ENCODE measurements around the gene SMAD7. TPM values are rescaled to one million over a fixed set of nuclear protein-coding genes. Genes with fewer than 3 reads are reported as not detected.

SMAD7 gene
- total RNA-seq, 1 experiment from 2014 or later = 12.3 TPM

DNA sequence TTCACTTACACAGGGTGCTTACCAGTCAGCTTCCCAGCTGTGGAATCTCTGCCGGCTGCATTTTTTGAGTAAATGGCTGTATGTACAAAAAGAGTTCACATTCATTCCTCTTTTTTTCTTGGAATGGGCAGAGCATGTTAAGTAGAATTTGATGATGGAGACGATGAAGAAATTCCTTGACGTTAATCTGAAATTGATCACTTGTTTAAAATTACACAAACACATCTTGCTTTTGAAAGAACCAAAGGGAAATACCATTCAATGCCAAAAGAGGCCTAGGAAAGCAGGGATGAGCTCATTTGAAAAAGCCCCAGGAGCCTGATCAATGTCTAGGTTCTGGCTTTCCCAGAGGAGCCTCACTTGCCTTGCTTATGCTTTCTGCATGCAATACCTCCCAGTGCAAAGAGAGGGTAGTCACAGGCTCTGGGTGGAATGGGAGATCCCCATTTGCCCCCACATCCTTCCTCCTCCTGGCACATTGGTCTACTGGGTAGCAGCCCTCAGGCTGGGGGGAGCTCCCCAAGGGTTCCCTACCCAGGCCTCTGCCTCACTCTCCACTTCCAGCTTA, 12.3 kb upstream of the SMAD7 start:
- TF ChIP-seq, protein P1, sequence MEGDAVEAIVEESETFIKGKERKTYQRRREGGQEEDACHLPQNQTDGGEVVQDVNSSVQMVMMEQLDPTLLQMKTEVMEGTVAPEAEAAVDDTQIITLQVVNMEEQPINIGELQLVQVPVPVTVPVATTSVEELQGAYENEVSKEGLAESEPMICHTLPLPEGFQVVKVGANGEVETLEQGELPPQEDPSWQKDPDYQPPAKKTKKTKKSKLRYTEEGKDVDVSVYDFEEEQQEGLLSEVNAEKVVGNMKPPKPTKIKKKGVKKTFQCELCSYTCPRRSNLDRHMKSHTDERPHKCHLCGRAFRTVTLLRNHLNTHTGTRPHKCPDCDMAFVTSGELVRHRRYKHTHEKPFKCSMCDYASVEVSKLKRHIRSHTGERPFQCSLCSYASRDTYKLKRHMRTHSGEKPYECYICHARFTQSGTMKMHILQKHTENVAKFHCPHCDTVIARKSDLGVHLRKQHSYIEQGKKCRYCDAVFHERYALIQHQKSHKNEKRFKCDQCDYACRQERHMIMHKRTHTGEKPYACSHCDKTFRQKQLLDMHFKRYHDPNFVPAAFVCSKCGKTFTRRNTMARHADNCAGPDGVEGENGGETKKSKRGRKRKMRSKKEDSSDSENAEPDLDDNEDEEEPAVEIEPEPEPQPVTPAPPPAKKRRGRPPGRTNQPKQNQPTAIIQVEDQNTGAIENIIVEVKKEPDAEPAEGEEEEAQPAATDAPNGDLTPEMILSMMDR (IDR thresholded peaks at IDR 0.05; ENCODE audit: unreplicated experiment) = no peak

DNA sequence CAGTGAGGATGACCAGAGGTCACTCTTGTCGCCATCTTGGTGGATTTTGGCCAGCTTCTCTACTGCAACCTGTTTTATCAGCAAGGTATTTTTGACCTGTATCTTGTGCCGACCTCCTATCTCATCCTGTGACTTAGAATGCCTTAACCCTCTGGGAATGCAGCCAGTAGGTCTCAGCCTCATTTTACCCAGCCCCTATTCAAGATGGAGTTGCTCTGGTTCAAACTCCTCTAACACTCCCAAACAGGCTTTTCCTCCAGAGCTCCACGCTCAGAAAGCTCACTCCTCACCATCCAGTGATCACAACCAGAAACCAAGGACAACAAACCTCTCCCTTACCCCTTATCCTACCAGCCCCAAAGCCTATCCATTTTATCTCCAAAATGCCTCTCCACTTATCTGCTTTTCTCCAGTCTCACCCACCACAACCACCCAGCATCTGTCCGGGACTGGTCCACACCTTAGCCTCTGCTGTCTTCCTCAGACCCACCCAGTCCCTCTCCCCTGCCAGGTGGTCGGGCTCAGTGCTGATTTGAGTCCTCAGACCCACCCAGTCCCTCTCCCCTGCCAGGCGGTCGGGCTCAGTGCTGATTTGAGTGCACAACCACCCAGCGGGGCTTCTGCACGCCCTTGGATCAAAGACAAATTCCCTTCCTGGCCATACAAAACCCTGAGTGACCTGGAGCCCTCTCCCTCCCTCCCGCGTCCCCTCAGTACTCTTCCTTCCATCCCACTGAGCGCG, 11.7 kb upstream of the SMAD7 start:
- H3K4me3 Mint-ChIP-seq (ENCODE audit: unreplicated experiment) = no peak overlapping the region
- H3K27me3 Mint-ChIP-seq (ENCODE audit: insufficient read depth, unreplicated experiment) = no peaks in the 10 kb centered on the region
- H3K36me3 Mint-ChIP-seq (ENCODE audit: insufficient read depth, unreplicated experiment) = no peaks in the 10 kb centered on the region
- CTCF ChIA-PET = interaction anchor here (0.9 kb wide), 1 partner anchor 35 kb away, joined by 3 read pairs; no protein-coding TSS in a partner anchor
- no peaks in the 10 kb centered on the region for H3K9me3 Mint-ChIP-seq (ENCODE audit: unreplicated experiment)
- no peak for DNase-seq (ENCODE audit: unreplicated experiment)
- POLR2A ChIA-PET = no interaction called here
- H3K4me1 Mint-ChIP-seq (ENCODE audit: insufficient read depth, unreplicated experiment) = peaks cover 13% of the 10 kb centered on the region
- TF ChIP-seq, protein P1 (IDR thresholded peaks at IDR 0.05; ENCODE audit: unreplicated experiment) = no peak
- no peak overlapping the region for H3K27ac Mint-ChIP-seq (ENCODE audit: low read depth, unreplicated experiment)
- intact Hi-C loops (cut with micrococcal nuclease) = no loop called here
- BruUV-seq (replicated peaks) = no TSS peak

More for the DNA sequence above, 12.3 kb upstream of the SMAD7 start:
- Mint-ChIP-seq H3K27me3 (ENCODE audit: insufficient read depth, unreplicated experiment) (no peaks in the 10 kb centered on the region), H3K4me1 (ENCODE audit: insufficient read depth, unreplicated experiment) (peaks cover 13% of the 10 kb centered on the region), H3K36me3 (ENCODE audit: insufficient read depth, unreplicated experiment) (no peaks in the 10 kb centered on the region), H3K4me3 (ENCODE audit: unreplicated experiment) (no peak overlapping the region), H3K9me3 (ENCODE audit: unreplicated experiment) (no peaks in the 10 kb centered on the region), H3K27ac (ENCODE audit: low read depth, unreplicated experiment) (no peak overlapping the region)
- no peak for DNase-seq (ENCODE audit: unreplicated experiment)
- no TSS peak for BruUV-seq (replicated peaks)
- intact Hi-C loops (cut with micrococcal nuclease) = no loop called here
- ChIA-PET CTCF (no interaction called here), POLR2A (no interaction called here)

DNA sequence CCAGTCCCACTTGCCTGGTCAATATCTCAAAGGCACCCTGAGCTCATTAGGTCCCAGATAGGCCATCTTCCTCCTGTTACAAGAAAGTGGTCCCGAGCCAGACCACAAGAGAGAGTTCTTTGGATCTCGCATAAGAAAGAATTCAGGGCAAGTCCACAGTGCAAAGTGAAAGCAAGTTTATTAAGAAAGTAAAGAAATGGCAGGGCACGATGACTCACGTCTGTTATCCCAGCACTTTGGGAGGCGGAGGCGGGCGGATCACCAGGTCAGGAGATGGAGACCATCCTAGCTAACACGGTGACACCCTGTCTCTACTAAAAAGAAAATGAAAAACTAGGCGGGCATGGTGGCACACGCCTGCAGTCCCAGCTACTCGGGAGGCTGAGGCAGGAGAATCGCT, 10.8 kb upstream of the SMAD7 start:
- H3K27ac Mint-ChIP-seq (ENCODE audit: low read depth, unreplicated experiment) = peak overlapping the region; percentile 57
- CTCF ChIA-PET = interaction anchor here (0.7 to 0.9 kb wide), 2 partner anchors 36 to 285 kb away, joined by 3 read pairs; no protein-coding TSS in a partner anchor

More for the DNA sequence above, 10.8 kb upstream of the SMAD7 start:
- POLR2A ChIA-PET = interaction anchor here (0.9 kb wide), 1 partner anchor 45 kb away, joined by 3 read pairs; no protein-coding TSS in a partner anchor
- Mint-ChIP-seq H3K9me3 (ENCODE audit: unreplicated experiment) (no peaks in the 10 kb centered on the region), H3K4me1 (ENCODE audit: insufficient read depth, unreplicated experiment) (peaks cover 20% of the 10 kb centered on the region), H3K4me3 (ENCODE audit: unreplicated experiment) (peak overlapping the region; percentile 39), H3K36me3 (ENCODE audit: insufficient read depth, unreplicated experiment) (no peaks in the 10 kb centered on the region), H3K27me3 (ENCODE audit: insufficient read depth, unreplicated experiment) (no peaks in the 10 kb centered on the region)
- no TSS peak for BruUV-seq (replicated peaks)
- TF ChIP-seq, protein P1 (IDR thresholded peaks at IDR 0.05; ENCODE audit: unreplicated experiment) = no peak
- intact Hi-C loops (cut with micrococcal nuclease) = no loop called here
- peak; percentile 51 for DNase-seq (ENCODE audit: unreplicated experiment)
